NCI-H2227 treated with DMSO at 0.1 percent for 48 hours (cell line): ENCODE data around the gene LRRC4B.

Experiments used
- DNase-seq: peaks from one replicate; lab custom pipeline; 2025; lab: John Stamatoyannopoulos, UW

Gene LRRC4B

DNA sequence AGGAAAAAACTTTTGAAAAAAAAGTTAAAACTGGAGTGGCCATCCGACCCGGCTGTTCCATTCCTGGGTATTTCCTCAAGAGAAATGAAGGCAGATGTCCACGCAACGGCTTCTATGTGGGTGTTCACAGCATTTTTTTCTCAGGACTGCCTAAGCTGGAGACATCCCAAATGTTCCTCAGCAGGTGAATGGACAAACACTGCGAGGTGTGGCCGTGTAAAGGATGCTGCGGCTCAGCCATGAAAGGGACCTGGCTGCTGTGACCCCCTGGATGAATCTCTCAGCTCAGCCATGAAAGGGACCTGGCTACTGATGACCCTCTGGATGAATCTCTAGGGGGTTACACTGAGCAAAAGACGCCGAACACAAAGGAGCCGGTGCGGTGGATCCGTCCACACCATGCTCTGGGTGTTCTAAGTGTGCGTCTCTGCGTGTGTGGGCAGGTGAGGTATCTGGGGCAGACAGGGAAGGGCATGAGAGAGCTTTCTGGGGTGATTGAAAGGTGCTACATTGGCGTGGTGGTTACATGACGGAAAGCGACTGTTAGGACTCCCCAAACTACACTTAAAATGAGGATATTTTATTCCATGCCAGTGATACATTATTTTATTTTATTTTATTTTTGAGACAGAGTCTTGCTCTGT lies 47.3 kb downstream of the LRRC4B start:
- DNase-seq, result no peak

DNA sequence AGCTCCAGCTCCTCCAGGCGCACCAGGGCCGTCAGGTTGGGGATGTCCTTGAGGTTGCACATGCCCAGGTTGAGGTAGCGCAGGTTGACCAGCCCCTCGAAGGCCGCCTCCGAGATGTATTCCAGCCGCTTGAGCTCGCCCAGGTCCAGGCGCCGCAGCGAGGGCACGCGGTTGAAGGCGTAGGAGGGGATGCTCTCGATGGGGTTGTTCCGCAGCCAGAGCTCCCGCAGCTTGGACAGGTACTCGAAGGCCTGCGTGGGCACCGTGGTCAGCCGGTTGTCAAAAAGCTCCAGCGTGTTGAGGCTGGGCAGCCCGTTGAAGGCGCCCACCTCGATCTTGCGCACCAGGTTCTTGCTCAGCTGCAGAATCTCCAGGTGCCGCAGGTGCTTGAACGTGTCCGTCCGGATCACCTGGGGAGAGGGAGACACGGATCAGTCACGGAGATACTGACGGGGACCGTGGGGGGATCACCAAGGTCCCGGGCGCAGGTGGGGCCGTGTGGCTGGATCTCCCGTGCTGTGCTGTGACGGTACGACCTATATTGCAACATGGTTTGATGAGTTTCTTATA lies 49.1 kb downstream of the LRRC4B start:
- DNase-seq, result no peak

- DNase-seq, result no peak
These were observed 49.9 kb downstream of the LRRC4B start for GRCh38 chr19:50518091-50519005.

DNA sequence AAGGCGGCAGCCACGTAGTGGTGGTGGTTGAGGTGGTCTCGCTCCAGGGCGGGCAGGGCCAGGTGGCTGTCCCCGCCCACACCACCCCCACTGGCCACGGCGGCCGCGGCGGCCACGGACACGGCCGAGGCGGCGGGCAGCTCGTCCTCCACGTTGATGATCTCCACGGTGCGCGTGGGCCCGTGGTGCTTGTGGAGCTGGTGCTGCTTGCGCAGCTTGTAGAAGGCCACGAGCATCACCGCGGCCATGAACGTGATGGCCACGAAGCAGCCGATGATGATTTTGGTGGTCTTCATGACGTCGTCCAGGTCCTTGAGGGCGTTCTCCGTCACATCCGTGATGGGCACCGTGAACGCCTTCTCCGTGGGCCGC lies 50.5 kb downstream of the LRRC4B start:
- no peak for DNase-seq

DNA sequence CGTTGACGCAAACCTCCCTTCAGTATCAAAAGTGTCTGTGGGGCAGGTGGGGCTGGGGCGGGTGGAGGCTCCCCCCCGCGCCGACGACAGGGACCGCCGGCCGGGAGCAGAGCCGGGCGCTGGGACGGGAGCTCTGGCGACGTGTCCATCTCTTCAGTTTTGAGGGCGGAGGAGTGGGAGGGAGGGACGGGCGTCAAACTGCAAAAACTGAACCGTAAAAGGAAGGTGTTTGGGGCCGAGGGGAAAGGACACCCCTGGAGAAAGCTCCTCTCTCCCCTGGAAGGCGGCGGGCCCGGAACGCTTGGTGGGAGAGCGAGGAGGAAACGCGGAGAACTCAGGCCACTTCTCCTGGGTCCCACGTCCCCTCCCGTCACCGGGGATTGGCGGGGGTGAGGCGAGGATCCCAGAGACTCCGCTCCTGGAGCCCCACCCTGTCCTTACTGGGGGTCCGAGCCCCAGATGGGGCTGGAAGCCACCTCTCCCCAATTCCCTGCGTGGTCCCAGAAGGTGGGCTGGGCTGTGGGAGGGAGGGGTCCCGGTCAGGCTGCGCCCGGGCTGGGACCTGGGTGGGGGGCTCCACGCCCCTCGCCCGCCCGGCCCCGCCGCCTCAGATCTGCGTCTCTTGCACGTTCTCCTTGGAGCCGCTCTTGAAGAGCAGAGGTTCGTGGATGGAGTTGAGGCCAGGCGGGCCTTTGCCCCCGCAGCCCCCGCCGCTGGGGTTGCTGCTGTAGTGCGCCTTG lies 51.1 kb downstream of the LRRC4B start:
- DNase-seq, result no peak

DNA sequence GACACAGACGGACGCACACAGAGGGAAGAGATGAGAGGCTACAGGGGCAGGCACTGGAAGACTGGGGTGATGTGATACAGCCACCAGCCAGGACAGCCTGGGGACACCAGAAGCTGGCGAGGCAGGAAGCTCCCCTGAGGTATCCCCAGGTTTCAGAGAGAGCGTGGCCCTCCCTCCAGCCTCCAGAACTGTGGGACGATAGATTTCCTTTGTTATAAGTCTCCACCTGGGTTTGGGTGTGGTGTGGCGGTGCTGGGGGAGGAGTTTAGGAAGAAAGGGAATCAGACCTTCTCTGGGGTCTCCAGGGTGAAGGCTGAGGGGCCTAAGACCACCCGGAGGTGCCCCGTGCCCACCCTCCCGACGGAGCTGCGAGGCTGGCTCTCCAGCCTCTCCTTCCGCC lies 51.8 kb downstream of the LRRC4B start:
- DNase-seq, result no peak

GRCh38 chr19:50515168-50515561 lies 53.1 kb downstream of the LRRC4B start:
- no peak for DNase-seq

- DNase-seq, result peak; percentile 67
These were observed 53.7 kb downstream of the LRRC4B start for GRCh38 chr19:50514346-50515167.

DNA sequence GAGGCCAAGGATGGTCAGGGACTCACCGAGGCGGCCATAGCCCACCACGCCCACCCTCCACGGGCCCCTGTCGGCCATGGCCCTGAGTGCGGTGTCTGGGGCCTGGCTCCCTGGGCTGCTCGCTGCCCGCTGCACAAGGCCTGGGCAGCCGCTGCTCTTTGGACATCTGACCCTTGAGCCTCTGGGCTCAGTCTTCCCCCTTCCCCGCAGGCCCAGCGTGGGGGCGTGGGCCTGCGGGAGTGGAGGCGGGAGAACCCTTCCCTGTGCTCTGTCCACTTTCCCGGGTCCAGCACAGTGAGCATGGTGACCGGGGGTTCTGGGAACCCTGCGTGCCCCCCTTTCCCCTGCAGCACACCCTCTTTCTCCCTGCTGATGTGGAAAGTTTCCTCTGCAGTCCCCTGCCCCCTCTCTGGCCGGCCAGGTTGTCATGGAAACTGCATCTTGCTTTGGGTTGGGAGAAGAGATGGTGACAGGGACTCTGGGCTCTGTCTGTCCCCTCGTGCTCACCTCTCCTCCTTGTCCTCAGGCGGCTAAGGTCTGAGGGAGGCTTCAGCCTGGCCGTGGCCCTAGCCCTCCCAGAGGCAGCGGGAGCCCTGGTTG lies 54.4 kb downstream of the LRRC4B start, which contains the start of gene ASPDH:
Gene ASPDH, minus strand, starts transcription at position 168 of the 600 bp plus-strand sequence. Its CDS starts 90 bp downstream, at position 78.
- peak; percentile 12 for DNase-seq

DNA sequence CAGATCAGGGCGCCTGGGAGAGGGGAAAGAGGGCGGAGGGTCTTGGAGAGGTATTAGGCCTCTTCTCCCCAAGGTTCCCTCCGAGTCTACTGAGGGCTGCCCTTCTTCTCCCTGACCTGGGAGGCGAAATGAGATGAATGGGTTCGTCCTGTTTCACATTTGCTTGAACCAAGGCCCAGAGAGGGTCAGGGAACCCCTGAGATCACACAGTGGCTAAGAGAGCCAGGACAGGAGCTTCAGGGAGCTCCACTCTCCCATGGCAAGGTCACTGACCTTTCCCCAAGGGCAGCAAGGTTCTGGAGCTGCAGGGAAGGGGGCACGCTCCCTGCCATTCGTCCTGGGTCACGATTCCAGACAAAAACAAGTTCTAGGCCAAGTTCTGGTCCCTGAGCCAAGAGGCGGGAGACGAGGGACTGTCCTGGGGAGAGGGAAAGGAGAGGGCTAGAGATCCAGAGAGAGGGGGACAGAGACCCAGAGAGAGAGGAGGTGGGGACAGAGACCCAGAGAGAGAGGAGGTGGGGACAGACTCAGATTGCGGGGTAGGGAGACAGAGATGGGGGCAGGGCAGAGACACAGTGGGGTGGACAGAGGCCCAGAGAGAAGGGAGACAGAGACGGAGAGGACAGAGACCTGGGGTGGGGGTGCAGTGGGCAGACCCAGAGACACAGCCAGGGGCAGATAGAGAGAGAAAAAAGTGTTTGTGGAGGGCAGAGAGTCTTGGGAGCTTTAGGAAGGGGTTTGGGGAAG lies 55.1 kb downstream of the LRRC4B start:
- no peak for DNase-seq

GRCh38 chr19:50512112-50512998 lies 55.9 kb downstream of the LRRC4B start:
- DNase-seq, result no peak

DNA sequence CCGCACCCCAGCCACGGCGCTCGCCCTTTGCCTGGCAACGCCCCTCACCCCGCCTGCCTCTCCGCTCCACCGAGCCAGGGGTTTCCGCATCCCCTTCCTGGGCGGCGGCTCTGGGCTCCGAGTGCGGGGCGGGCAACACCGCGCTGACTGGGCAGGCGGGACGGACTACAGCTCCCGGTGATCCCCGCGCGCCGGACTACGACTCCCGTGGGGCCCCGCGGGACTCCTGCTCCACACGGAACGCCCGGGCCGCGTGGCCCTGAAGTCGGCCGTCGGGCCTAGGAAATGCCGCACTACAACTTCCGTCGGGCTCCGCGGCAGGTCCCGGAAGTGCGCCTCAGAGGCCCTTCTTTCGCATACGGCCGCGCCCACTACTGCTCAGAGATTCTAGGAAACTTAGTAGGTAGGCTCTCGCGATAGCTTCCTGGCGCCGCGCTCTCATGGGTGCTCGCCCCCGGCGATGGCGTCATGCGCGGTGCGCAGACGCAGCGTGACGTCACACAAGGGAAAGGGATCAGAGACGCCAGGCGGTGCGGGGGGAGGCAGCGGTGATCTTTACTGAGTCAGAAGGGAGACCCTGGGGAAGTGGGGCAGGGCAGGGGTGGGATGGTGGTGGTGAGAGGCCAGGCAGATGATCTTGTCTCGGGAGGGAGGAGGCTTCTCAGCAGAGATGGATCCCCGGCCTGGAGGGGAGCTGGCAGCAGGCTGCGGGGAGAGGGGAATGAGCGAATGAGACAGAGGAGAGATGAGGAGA lies 57.0 kb downstream of the LRRC4B start, which contains the start of gene JOSD2:
Gene JOSD2, minus strand, starts transcription at position 123 of the 754 bp plus-strand sequence. CDS start 760 bp downstream, outside the sequence.
- peak; percentile 94 for DNase-seq

- DNase-seq, result peak; percentile 94
These were observed 57.6 kb downstream of the LRRC4B start for GRCh38 chr19:50510700-50511068.

DNA sequence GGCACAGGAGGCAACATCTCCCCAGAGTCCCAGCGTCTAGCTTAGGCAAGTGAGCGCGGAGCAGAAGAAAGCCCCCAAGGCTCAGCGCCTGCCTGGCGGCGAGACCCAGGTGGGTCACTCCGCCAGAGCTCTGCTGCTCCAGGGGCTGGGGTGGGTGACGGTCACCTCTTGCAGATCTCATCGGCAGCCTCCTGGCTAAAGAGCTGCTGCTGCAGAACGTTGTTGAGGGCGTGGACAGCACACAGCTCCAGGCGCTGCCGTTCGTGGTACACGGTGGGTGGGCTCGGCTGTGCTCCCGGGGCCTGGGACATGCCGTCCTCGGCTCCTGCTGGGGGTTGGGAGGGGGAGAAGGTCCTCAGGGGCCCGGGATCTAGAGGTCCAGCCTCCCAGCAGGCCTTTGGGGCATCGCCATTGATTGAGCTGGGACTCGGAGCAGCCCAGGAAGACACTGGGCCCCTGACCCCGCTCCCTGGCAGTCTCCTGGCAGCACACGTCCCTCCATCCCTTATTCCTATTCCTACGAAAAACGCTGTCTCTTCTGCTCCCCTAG lies 58.0 kb downstream of the LRRC4B start:
- no peak for DNase-seq

DNA sequence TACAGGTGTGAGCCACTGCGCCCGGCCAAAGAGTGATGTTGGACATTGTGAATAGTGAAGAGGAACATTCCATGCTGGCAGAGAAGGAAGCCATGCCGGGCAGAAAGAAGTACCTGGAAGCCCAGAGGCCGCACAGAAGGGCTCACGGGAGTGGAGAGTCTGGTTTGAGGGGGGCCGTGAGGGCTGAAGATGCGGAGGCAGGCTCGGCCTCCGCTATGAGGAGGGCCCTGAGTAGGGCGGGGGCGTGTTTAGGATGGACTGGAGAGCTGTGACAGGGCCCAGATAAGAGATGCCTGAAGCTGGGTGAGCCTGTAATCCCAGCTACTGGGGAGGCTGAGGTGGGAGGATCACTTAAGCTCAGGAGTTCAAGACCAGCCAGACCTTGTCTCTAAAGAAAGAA lies 58.9 kb downstream of the LRRC4B start:
- no peak for DNase-seq

- DNase-seq, result no peak
These were observed 59.4 kb downstream of the LRRC4B start for GRCh38 chr19:50508843-50509190.

DNA sequence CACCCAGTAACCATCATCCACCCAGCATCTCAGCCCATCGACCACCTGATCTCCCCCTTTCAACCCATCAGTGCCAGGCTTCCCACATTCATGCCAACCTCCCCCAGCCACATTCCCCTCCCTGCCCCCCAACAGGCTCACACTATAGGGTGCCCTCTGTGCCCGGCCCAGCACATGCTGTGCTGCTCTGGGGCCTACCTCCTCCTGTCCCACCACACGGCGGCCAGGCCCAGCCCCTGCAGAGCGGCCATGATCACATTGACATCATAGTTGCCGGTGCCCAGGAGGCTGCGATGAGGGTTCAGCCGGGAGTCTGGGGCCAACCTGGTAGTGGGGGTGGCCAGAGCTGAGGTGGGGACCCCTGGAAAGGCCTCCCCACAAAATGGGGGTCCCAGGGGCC lies 60.9 kb downstream of the LRRC4B start:
- no peak for DNase-seq

DNA sequence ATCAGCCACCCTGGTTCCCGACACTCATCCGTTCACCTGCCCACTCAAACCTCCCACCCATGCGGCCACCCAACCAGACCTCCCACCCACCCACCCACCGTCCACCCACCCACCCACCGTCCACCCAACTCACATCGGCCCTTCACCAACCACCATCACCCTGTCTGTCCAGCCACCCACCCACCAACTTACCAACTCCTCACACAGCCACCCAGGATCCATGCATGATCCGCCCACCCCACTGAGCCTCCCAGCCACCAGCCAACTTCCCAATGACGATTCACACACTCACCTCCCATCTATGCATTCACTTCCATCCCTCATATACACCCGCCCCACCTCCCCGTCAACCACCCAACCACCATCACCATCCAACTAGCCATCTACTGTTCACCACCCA lies 61.5 kb downstream of the LRRC4B start:
- DNase-seq, result no peak
